ELF-1 (cell line): ENCODE measurements around the gene SUCO.

ENCODE experiments used
- DNase-seq: peaks from one replicate; pipeline ENCODE4 v3.0.0-alpha.2; 2016; ENCODE audit warnings: low read depth, low spot score

The SUCO gene

DNA sequence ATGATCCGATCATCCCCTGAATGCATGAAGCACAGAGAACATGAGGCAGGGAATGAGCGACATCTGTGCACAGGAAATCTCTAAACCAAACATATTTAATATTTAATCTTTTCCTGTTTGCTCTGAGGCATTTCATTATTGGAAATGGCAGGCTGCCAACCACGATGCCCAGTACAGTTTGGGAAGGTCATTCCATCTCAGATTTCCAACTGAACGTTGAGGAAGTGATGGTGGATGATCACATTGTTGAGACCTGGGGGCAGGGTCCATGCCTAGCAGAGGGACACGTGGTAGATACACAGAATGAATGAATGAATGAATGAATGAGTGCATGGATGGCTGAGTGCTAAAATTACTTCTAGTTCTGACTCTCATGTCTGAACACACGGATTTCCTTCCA is 110.0 kb downstream of the SUCO start:
- no peak for DNase-seq

DNA sequence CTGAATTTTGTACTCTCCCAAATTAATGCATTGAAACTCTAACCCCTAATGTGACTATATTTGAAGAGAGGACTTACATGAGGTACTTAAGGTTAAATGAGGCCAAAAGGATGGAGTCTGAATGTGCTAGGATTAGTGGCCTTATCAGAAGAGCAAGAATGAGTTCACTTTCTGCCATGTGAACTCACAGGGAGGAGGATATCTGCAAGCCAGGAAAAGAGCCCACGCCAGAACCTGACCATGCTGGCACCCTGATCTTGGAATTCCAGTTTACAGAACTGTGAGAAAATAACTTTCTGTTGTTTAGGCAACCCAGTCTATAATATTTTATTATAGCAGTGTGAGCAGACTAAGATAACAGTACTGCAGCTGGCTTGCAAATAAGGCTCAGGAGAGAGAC is 113.7 kb downstream of the SUCO start:
- no peak for DNase-seq

DNA sequence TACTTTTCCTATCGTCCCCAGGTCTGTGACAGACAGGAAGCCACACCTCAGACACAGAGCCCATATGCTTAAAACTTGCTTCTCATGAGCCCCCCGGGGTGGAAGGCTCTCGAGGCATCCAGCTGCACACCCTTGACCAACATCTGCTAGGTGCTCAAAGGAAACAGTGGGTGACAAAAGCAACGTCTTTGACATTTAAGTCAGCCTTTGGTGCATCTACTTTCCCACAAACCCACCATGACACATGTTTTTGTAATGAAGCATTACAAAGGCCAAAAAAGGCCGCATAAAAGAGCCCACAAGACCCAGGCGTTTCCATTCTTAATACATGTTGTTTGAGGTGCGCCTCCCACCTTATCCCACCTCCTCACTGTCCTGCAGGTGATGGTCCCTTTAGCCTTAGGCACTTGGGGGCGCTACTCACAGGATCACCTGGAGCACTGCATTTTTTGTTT is 114.2 kb downstream of the SUCO start:
- DNase-seq, result no peak

DNA sequence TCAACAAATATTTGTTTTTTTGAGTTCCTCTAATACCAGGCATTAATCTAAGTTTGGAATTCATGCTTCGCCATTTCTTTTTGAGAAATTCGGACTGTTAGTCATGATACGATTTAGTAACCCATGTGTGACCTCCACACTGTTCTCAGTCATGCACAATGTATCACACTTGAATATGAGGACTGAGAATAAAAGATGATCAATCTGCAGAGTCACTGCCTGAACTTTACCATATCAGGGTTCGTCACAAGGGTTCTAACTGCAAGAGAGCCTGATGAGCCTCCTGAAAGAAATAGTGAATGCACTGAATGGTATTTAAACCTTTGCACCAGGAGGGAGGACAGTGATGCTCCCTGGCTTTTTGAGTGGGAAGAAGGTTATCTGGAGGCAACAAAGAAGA is 115.0 kb downstream of the SUCO start:
- DNase-seq, result no peak

DNA sequence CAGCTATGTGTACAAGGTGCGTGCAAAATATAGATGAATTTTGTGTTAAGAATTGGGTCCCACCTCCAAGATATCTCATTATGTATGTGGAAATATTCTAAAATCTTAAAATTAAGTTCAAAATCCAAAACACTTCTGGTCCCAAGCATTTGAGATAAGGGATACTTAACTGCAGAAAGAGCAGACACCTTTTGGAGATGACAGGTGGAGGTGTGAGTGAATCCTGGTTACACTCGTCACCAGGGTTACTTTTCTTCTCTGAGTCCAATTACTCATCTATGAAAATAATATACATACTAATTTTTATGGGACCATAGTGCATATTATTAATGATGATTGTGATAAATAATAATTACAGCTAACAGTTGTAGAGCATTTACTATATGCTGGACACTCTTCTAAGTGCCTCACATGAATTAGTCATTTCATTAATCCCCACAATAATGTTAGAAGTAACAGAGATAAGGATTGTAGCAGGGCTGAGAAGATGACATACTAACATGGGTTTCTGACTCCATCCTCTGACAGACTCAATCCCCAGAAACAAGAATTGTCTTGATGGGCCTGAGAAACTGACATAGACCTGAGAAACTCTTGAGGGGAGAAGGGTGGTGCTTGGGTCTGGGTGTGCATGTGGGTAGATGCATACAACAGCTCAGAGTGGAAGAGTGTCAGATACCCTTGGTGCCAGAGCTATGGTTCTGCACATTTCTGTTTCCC is 117.7 kb downstream of the SUCO start:
- DNase-seq, result no peak

DNA sequence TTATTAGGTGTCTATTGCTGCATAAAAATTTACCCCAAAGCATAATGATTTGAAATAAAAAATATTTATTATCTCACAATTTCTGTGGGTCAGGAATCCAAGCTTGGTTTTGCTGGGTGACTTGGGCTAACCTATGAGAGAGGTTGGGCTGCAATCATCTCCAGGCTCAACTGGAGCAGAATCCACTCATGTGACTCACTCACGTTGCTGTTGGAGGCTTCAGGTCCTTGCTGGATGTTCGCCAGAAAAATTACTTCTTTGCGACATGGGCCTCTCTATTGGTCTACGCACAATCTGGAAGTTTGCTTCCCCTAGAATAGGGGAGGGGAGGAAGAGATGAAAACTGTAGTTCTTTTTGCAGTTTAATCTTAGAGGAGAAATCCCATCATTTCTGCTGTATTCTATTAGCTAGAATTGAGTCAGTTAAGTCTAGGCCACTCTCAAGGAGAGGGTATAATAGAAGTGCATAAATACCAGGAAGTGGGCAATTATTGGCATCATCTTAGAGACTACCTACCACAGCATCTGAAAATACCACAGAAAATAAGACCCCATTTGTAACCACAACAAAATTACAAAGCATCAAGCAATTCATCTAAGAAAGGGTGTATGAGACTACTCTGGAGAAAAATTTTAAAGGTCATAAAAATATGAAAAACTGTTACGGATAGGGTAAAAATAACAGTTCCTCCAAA is 120.2 kb downstream of the SUCO start:
- DNase-seq, result no peak

DNA sequence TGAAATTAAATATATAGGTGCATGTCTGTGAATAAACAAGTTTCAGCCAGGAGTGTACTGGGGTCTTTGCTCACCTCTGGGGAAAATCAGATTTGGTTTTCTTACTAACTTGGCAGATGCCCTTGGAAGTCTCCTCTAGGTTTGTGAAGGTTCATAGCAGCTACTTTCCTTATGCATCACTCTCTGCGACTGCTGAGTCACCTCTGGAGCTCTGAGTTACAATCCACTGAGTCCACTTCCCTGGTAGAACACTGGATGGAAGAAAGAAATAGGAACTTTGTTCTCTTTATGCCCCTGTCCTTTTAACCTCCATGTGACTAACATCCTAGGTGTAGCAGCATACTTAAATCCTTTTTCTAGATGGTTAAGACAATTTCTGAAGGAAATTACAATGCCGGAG is 121.6 kb downstream of the SUCO start:
- DNase-seq, result no peak

DNA sequence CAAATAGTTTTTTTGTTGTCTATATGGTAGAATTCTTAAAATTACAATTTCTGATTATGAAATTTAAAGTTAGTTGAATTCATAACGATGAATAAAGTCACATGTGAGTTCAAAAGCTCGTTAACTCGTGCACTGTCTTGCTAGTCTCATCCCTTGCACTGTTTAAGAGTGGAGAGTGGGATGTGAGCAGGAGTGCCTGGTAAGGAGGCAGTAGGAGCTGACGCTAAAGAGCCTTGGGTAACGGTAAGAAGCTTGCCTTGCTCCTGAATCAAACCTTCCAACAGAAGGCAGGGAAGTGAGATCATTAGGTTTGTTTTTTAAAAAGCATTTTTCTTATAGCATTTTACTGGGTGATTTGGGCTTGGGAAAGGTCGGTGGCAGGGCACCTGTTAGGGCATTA is 123.6 kb downstream of the SUCO start:
- DNase-seq, result no peak

DNA sequence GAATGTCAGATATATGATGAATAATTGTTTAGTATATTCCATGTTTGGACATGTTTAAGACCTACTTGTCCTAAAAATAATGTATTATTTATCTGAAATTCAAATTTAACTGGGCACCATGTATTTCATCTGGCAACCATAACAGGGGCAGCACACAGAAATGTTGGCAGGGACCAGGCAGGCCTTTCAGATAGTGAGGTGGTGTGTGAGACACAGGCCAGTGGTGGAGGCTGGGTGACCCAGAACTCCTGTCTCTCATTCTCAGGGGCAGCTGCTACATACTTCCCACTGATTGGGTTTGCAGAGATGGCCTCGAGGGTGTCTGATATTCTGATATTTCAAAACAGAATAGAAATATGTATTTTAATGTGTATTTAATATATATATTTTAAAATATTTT is 124.6 kb downstream of the SUCO start:
- no peak for DNase-seq

DNA sequence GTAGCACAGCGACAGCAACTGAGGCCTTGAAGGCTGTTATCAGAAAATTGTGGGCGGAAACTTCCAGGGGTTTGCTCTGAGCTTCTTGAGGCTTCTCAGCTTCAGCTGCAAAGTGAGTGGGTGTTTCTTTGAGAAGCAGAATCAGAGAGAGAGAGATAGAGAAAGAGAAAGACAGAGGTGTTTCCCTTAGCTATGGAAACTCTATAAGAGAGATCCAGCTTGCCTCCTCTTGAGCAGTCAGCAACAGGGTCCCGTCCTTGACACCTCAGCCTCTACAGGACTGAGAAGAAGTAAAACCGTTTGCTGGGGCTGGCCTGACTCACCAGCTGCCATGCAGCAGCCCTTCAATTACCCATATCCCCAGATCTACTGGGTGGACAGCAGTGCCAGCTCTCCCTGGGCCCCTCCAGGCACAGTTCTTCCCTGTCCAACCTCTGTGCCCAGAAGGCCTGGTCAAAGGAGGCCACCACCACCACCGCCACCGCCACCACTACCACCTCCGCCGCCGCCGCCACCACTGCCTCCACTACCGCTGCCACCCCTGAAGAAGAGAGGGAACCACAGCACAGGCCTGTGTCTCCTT is 126.0 kb downstream of the SUCO start, which contains the start of gene FASLG:
Gene FASLG, plus strand, starts transcription at position 233 of the 583 bp plus-strand sequence. Its CDS starts 99 bp downstream, at position 332.
- DNase-seq, result no peak

DNA sequence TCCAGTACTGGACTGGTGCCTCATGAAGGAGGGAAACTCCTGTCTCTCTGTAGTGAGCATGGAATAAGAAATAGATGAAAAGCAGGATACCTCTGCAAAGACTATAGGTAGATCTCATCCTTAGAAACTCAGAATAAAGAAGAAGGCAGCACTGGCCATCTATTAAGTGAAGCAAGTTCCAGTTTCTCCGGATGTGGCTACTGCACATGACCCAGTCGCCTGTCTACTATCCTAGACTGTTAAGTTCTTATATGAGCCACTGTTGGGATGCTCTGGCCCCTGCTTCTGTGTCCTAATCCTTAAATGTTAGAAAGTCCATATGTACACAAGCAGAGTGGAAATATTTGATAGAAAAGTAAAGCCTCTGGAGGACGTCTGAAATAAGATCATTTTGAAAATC is 128.2 kb downstream of the SUCO start:
- no peak for DNase-seq
